Neural cell (in vitro differentiated cells): ENCODE measurements around the gene ANAPC15. TPM values are rescaled to one million over a fixed set of nuclear protein-coding genes. Genes with fewer than 3 reads are reported as not detected.
A peak's percentile ranks its signal among the peaks of the same experiment; 100 is the strongest.

Experiments
- H2AFZ ChIP-seq: fragments of 200-600, 300-800 bp; sonication (generic), shearing (Covaris generic); 2 replicates; pipeline ENCODE4 v1.6.0; 2014; ENCODE audit warnings: low read depth, mild to moderate bottlenecking, antibody characterized with exemption, low read length, moderate library complexity
- H3F3A ChIP-seq: fragments of 200-600 bp; shearing (Covaris generic); 2 replicates; pipeline ENCODE4 v1.6.1; 2016; ENCODE audit warnings: mild to moderate bottlenecking, moderate library complexity, mixed read lengths, antibody characterized with exemption, low read length; ENCODE audit not compliant: insufficient read depth, poor library complexity, severe bottlenecking
- H3K27ac ChIP-seq: fragments of 200-600, 300-800 bp; sonication (generic), shearing (Covaris generic); 2 replicates; pipeline ENCODE4 v1.5.1; 2014; ENCODE audit warnings: mild to moderate bottlenecking, low read length, moderate library complexity
- H3K27me3 ChIP-seq: fragments of 300-800, 200-600 bp; sonication (generic), shearing (Covaris generic); 2 replicates; pipeline ENCODE4 v1.6.0; 2014; ENCODE audit warnings: mild to moderate bottlenecking, low read depth, low read length, moderate library complexity; ENCODE audit not compliant: insufficient read depth
- H3K36me3 ChIP-seq: fragments of 300-800, 200-600 bp; sonication (generic), shearing (Covaris generic); 2 replicates; pipeline ENCODE4 v1.5.1; 2014; ENCODE audit warnings: mild to moderate bottlenecking, antibody characterized with exemption, low read length, moderate library complexity; ENCODE audit not compliant: insufficient read depth
- H3K4me2 ChIP-seq: fragments of 300-800, 200-600 bp; sonication (generic), shearing (Covaris generic); 2 replicates; pipeline ENCODE4 v1.6.0; 2014; ENCODE audit warnings: mild to moderate bottlenecking, low read length
- H3K4me3 ChIP-seq: fragments of 300-800, 200-600 bp; sonication (generic), shearing (Covaris generic); 2 replicates; pipeline ENCODE4 v1.5.1; 2014; ENCODE audit warnings: mild to moderate bottlenecking, low read length, moderate library complexity
- H3K79me2 ChIP-seq: fragments of 200-600 bp; shearing (Covaris generic); replicated peaks from 2 replicates; pipeline ENCODE4 v1.6.0; 2014; ENCODE audit warnings: mild to moderate bottlenecking, low read length, moderate library complexity; ENCODE audit not compliant: insufficient read depth
- H3K9ac ChIP-seq: fragments of 300-800, 200-600 bp; sonication (generic), shearing (Covaris generic); 2 replicates; pipeline ENCODE4 v1.6.1; 2016; ENCODE audit warnings: mild to moderate bottlenecking, low read length, mixed read lengths
- H3K9me2 ChIP-seq: fragments of 200-600 bp; shearing (Covaris generic); 2 replicates; pipeline ENCODE4 v1.6.1; 2016; ENCODE audit warnings: mild to moderate bottlenecking, low read length, mixed read lengths; ENCODE audit not compliant: insufficient read depth
- H3K9me3 ChIP-seq: fragments of 200-600, 300-800 bp; sonication (generic), shearing (Covaris generic); 2 replicates; pipeline ENCODE4 v1.6.1; 2016; ENCODE audit warnings: mild to moderate bottlenecking, mixed run types, low read length, moderate library complexity, mixed read lengths
- H4K20me1 ChIP-seq: fragments of 200-600 bp; shearing (Covaris generic); 2 replicates; pipeline ENCODE4 v1.6.1; 2016; ENCODE audit warnings: mild to moderate bottlenecking, mixed run types; ENCODE audit not compliant: insufficient read depth
- CTCF ChIP-seq: fragments of 450-650 bp; IDR thresholded peaks from 2 replicates; pipeline ENCODE4 v1.5.1; 2014; ENCODE audit warnings: antibody characterized with exemption, mild to moderate bottlenecking, moderate library complexity; ENCODE audit not compliant: poor library complexity, severe bottlenecking
- EP300 ChIP-seq: fragments of 450-650 bp; conservative IDR thresholded peaks from 2 replicates; pipeline ENCODE4 v1.6.1; 2014; ENCODE audit warnings: antibody characterized with exemption, mild to moderate bottlenecking, moderate library complexity; ENCODE audit not compliant: poor library complexity, severe bottlenecking
- EZH2 ChIP-seq: fragments of 200-600, 300-800 bp; shearing (Covaris generic), sonication (generic); IDR thresholded peaks from 2 replicates; pipeline ENCODE4 v1.6.1; 2014; ENCODE audit warnings: antibody characterized with exemption, low read length, borderline replicate concordance, mild to moderate bottlenecking; ENCODE audit not compliant: insufficient read depth, poor library complexity, severe bottlenecking
- MXI1 ChIP-seq: fragments of 450-650 bp; conservative IDR thresholded peaks from 2 replicates; pipeline ENCODE4 v1.6.1; 2014; ENCODE audit warnings: antibody characterized with exemption, mild to moderate bottlenecking; ENCODE audit not compliant: poor library complexity, severe bottlenecking
- POLR2AphosphoS5 ChIP-seq: IDR thresholded peaks from 2 replicates; pipeline ENCODE4 v1.6.1; 2012
- RAD21 ChIP-seq: fragments of 450-650 bp; conservative IDR thresholded peaks from 2 replicates; pipeline ENCODE4 v1.6.1; 2014; ENCODE audit warnings: antibody characterized with exemption, mild to moderate bottlenecking, moderate library complexity
- REST ChIP-seq: IDR thresholded peaks from 2 replicates; pipeline ENCODE4 v1.6.1; 2012; ENCODE audit warnings: borderline replicate concordance
- SMC3 ChIP-seq: fragments of 450-650 bp; conservative IDR thresholded peaks from 2 replicates; pipeline ENCODE4 v1.6.1; 2014; ENCODE audit warnings: antibody characterized with exemption, mild to moderate bottlenecking, moderate library complexity; ENCODE audit not compliant: poor library complexity
- TAF1 ChIP-seq: IDR thresholded peaks from 2 replicates; pipeline ENCODE4 v1.6.1; 2012; ENCODE audit warnings: low read depth
- polyA plus RNA-seq: library from polyadenylated mRNA; depleted of rRNA; stranded (reverse); fragments of >200 nt; gene quantifications from 2 replicates; pipeline ENCODE4 v1.2.3, GENCODE V29; 2014

The ANAPC15 gene
- polyA plus RNA-seq, 1 donor from 2014 or later, result 64.6 TPM

- peak overlapping the region; percentile 71 for H3K4me2 ChIP-seq
- no peaks in the 10 kb centered on the region for H3K36me3 ChIP-seq
- peak overlapping the region; percentile 73 for H3K4me3 ChIP-seq
- no peak for TF ChIP-seq EP300
- TF ChIP-seq CTCF, result no peak
- no peak for TF ChIP-seq MXI1
- no peak for TF ChIP-seq POLR2AphosphoS5
- TF ChIP-seq SMC3, result no peak
- TF ChIP-seq TAF1, result no peak
- no peak for TF ChIP-seq RAD21
- no peak for TF ChIP-seq EZH2
- no peak for TF ChIP-seq REST
- H3K9ac ChIP-seq, result peak overlapping the region; percentile 90
- H4K20me1 ChIP-seq, result no peaks in the 10 kb centered on the region
- no peak overlapping the region for H2AFZ ChIP-seq
- H3K79me2 ChIP-seq, result peaks cover 20% of the 10 kb centered on the region
- peak overlapping the region; percentile 84 for H3K27ac ChIP-seq
- H3K9me3 ChIP-seq, result no peaks in the 10 kb centered on the region
- no peaks in the 10 kb centered on the region for H3F3A ChIP-seq
- H3K9me2 ChIP-seq, result no peaks in the 10 kb centered on the region
- no peaks in the 10 kb centered on the region for H3K27me3 ChIP-seq
Measured at GRCh38 chr11:72102162-72102561, 10.3 kb downstream of the ANAPC15 start.

- H3K4me3 ChIP-seq, result no peak overlapping the region
- no peaks in the 10 kb centered on the region for H3K36me3 ChIP-seq
- H3K9me3 ChIP-seq, result no peaks in the 10 kb centered on the region
- no peak for TF ChIP-seq REST
- no peak for TF ChIP-seq EP300
- no peak for TF ChIP-seq EZH2
- no peak overlapping the region for H2AFZ ChIP-seq
- H3K27ac ChIP-seq, result no peak overlapping the region
- H3K4me2 ChIP-seq, result no peak overlapping the region
- peaks cover 20% of the 10 kb centered on the region for H3K79me2 ChIP-seq
- no peaks in the 10 kb centered on the region for H3F3A ChIP-seq
- no peak overlapping the region for H3K9ac ChIP-seq
- H4K20me1 ChIP-seq, result no peaks in the 10 kb centered on the region
- H3K9me2 ChIP-seq, result no peaks in the 10 kb centered on the region
- H3K27me3 ChIP-seq, result no peaks in the 10 kb centered on the region
Measured at GRCh38 chr11:72100462-72100861, 12.0 kb downstream of the ANAPC15 start.
